ENCODE measurements around the gene SLC25A39. TPM values are rescaled to one million over a fixed set of nuclear protein-coding genes. Genes with fewer than 3 reads are reported as not detected.

SLC25A39 gene
- total RNA-seq, 3 donors from 2014 or later (not counting 1 experiment from before 2014, with no cell fraction given): 82.4 to 105 (median 97.9) TPM

GRCh38 chr17:44360144-44360533 is 35.5 kb upstream of the SLC25A39 start:
- peaks cover 13% of the 10 kb centered on the region for H3K4me1 ChIP-seq (ENCODE audit: control insufficient read depth, insufficient read depth, low read length)
- no peak overlapping the region for H3K4me3 ChIP-seq (ENCODE audit: low read length)
- no peaks in the 10 kb centered on the region for H3K36me3 ChIP-seq (ENCODE audit: control insufficient read depth, insufficient read depth, low read length)
- peaks cover 10% of the 10 kb centered on the region for H3K27me3 ChIP-seq (ENCODE audit: control insufficient read depth, insufficient read depth, low read length)
- H3K27ac Mint-ChIP-seq: no peak overlapping the region
- H3K27me3 Mint-ChIP-seq (ENCODE audit: low read depth in 2 of 2): peaks cover 13 to 23% of the 10 kb centered on the region in 2 donors
- no peaks in the 10 kb centered on the region for H3K9me3 Mint-ChIP-seq
- intact Hi-C loops (cut with micrococcal nuclease): no loop called here
- WGBS (ENCODE audit: insufficient coverage): 64% methylated on average over 6 of the region's 6 CpGs
- H3K4me1 Mint-ChIP-seq: no peaks in the 10 kb centered on the region
- no peak overlapping the region for H3K27ac ChIP-seq (ENCODE audit: low read length)
- DNase-seq (no peak), ATAC-seq (no peak)
- no peaks in the 10 kb centered on the region for H3K9me3 ChIP-seq (ENCODE audit: control insufficient read depth, insufficient read depth, low read length)
- no peak for TF ChIP-seq CTCF (IDR thresholded peaks at IDR 0.05)
- H3K36me3 Mint-ChIP-seq: no peaks in the 10 kb centered on the region
- no peak overlapping the region for H3K4me3 Mint-ChIP-seq

DNA sequence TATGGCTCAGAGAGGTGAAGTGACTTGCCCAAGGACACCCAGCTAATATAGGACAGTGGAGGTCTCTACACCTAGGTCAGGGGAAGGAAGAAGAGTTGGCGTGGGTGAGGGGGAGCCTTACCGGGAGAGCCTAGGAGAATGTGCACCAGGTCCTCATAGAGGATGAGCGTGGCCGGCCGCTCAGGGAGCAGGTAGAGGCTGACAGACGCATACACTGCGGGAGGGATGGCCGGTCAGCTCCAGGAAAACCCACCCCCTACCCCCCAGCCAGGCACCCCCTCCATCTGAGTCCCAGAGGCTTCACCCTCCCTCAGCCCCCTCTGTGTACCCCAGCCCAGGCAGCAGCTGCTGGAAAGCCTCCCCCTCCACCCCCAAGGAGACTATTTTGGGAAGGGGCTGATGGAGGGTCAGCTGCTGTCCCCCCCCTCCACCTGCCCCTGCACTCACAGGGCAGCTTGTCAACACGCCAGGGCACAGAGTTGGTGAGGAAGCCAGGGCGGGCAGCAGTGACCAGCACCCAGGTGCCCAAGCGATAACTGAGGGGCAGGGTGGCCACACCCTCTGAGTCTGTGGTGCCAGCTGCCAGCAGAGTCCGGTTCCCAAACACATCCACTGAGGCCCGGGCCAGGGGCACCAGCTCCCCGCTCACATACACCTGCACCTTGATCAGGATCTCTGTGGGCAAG is 35.0 kb upstream of the SLC25A39 start:
- H3K27me3 Mint-ChIP-seq (ENCODE audit: low read depth in 2 of 2): peaks cover 8 to 18% of the 10 kb centered on the region in 2 donors

DNA sequence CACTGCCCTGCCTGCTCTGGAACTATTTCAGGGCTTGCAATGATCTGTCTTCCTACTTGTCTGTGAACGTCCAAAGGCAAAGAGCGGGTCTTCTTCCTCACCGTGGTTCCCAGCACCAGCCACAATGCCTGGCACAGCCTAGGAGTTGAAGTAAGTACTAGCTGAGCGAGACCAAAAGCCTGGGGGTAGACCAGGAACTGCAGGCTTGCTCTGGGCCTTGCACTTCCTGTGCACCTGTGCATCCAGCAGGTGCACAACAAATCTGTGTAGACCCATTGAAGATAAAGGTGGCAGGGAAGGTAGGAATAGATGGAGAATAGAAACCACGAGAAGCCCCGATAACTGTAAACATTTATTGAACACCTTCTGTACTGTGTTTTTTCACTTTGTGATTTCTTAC is 34.4 kb upstream of the SLC25A39 start:
- Mint-ChIP-seq H3K4me3 (no peak overlapping the region), H3K9me3 (no peaks in the 10 kb centered on the region), H3K27ac (no peak overlapping the region), H3K36me3 (no peaks in the 10 kb centered on the region), H3K27me3 (ENCODE audit: low read depth in 2 of 2) (peaks cover 8 to 18% of the 10 kb centered on the region in 2 donors), H3K4me1 (no peaks in the 10 kb centered on the region)
- Histone ChIP-seq H3K4me1 (ENCODE audit: control insufficient read depth, insufficient read depth, low read length) (peaks cover 13% of the 10 kb centered on the region), H3K4me3 (ENCODE audit: low read length) (no peak overlapping the region), H3K27ac (ENCODE audit: low read length) (no peak overlapping the region), H3K27me3 (ENCODE audit: control insufficient read depth, insufficient read depth, low read length) (peaks cover 10% of the 10 kb centered on the region), H3K36me3 (ENCODE audit: control insufficient read depth, insufficient read depth, low read length) (no peaks in the 10 kb centered on the region), H3K9me3 (ENCODE audit: control insufficient read depth, insufficient read depth, low read length) (no peaks in the 10 kb centered on the region)
- 57% methylated on average over 6 of the region's 6 CpGs for WGBS (ENCODE audit: insufficient coverage)
- intact Hi-C loops (cut with micrococcal nuclease): no loop called here
- DNase-seq (peak in 1 of 2 donors; percentile 19), ATAC-seq (no peak)
- no peak for TF ChIP-seq CTCF (IDR thresholded peaks at IDR 0.05)

More for the DNA sequence above, 35.0 kb upstream of the SLC25A39 start:
- Histone ChIP-seq H3K9me3 (ENCODE audit: control insufficient read depth, insufficient read depth, low read length) (no peaks in the 10 kb centered on the region), H3K27me3 (ENCODE audit: control insufficient read depth, insufficient read depth, low read length) (peaks cover 10% of the 10 kb centered on the region), H3K4me1 (ENCODE audit: control insufficient read depth, insufficient read depth, low read length) (peaks cover 13% of the 10 kb centered on the region), H3K4me3 (ENCODE audit: low read length) (no peak overlapping the region), H3K36me3 (ENCODE audit: control insufficient read depth, insufficient read depth, low read length) (no peaks in the 10 kb centered on the region), H3K27ac (ENCODE audit: low read length) (no peak overlapping the region)
- 85% methylated on average over 14 of the region's 14 CpGs for WGBS (ENCODE audit: insufficient coverage)
- no peak overlapping the region for H3K27ac Mint-ChIP-seq
- H3K9me3 Mint-ChIP-seq: no peaks in the 10 kb centered on the region
- no peak overlapping the region for H3K4me3 Mint-ChIP-seq
- H3K36me3 Mint-ChIP-seq: no peaks in the 10 kb centered on the region
- TF ChIP-seq CTCF (IDR thresholded peaks at IDR 0.05): no peak
- ATAC-seq (no peak), DNase-seq (no peak)
- H3K4me1 Mint-ChIP-seq: no peaks in the 10 kb centered on the region
- intact Hi-C loops (cut with micrococcal nuclease): no loop called here

DNA sequence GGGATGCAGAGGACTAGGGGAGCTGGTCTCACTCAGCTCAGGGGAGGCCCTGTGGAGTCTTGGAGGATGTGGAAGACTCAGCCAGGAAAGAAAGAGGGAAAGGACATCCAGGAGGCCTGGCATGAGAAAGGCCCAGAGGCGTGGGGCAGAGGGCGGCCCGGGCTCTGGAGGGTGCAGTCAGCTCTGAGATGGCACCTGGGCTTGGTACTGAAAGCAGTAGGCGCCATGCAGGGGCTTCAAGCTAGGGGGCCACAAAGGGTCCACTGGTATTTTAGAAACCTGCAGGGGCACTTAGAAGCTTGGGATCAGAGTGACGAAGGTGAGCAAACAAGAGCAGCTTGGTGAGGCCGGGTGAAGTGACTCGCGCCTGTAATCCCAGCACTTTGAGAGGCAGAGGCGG is 33.4 kb upstream of the SLC25A39 start:
- no peak overlapping the region for H3K27ac ChIP-seq (ENCODE audit: low read length)
- H3K9me3 ChIP-seq (ENCODE audit: control insufficient read depth, insufficient read depth, low read length): no peaks in the 10 kb centered on the region
- peaks cover 11% of the 10 kb centered on the region for H3K4me1 ChIP-seq (ENCODE audit: control insufficient read depth, insufficient read depth, low read length)
- H3K36me3 Mint-ChIP-seq: no peaks in the 10 kb centered on the region
- no peaks in the 10 kb centered on the region for H3K4me1 Mint-ChIP-seq
- no peak overlapping the region for H3K27ac Mint-ChIP-seq
- DNase-seq (no peak), ATAC-seq (no peak)
- no peak overlapping the region for H3K4me3 ChIP-seq (ENCODE audit: low read length)
- H3K4me3 Mint-ChIP-seq: no peak overlapping the region
- H3K36me3 ChIP-seq (ENCODE audit: control insufficient read depth, insufficient read depth, low read length): no peaks in the 10 kb centered on the region
- H3K27me3 Mint-ChIP-seq (ENCODE audit: low read depth in 2 of 2): peaks cover 8 to 18% of the 10 kb centered on the region in 2 donors
- H3K27me3 ChIP-seq (ENCODE audit: control insufficient read depth, insufficient read depth, low read length): peaks cover 10% of the 10 kb centered on the region
- no peak for TF ChIP-seq CTCF (IDR thresholded peaks at IDR 0.05)
- intact Hi-C loops (cut with micrococcal nuclease): no loop called here
- H3K9me3 Mint-ChIP-seq: no peaks in the 10 kb centered on the region
- 96% methylated on average over 9 of the region's 9 CpGs for WGBS (ENCODE audit: insufficient coverage)

Measured in natural killer cell (primary cell).